Prostate gland (tissue), 2 donors: Measurements from ENCODE around the gene BLOC1S4.

Experiments
- CTCF ChIP-seq, 4 experiments: fragments of 200-600 bp in 2 of 4; fragments of 450-650 bp in 2 of 4; sonication (generic) in 2 of 4; IDR thresholded peaks; 1 replicate in 3 of 4; 2 replicates in 1 of 4; pipeline ENCODE4 v1.5.1; 2016 to 2019; ENCODE audit warnings: antibody characterized with exemption in 4 of 4, mild to moderate bottlenecking in 2 of 4, moderate library complexity in 2 of 4
- POLR2A ChIP-seq: fragments of 450-650 bp; IDR thresholded peaks from one replicate; pipeline ENCODE4 v1.6.1; 2016; ENCODE audit warnings: antibody characterized with exemption, mild to moderate bottlenecking

DNA sequence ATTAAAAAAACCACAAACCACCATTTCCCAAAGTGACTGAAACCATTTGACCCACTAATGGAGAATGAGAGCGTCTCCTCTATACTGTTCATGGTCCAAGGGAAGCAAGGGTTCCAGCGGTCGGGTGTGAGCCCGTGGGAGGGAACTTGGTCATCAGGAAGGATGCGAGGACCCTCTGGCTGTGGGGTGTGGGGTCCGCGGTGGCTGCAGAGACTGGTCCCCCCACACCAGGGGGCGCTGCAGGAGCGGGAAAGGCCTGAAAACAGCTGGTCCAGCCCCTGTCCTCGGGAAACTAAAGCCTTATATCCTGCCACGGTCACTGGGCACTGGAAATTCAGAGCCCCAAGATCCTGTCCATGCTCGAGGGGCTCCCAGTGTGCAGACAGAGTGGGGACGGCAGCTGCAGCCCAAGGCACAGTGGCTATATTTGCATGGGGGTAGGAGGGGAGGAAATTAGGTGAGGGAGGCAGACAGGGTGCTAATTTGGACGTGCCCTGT lies 4.3 kb downstream of the BLOC1S4 start:
- TF ChIP-seq CTCF (IDR thresholded peaks at IDR 0.05), result peak; percentile 86 to 97 (median 94)
- TF ChIP-seq POLR2A, result no peak
